ENCODE data around the gene FOXN3.

DNA sequence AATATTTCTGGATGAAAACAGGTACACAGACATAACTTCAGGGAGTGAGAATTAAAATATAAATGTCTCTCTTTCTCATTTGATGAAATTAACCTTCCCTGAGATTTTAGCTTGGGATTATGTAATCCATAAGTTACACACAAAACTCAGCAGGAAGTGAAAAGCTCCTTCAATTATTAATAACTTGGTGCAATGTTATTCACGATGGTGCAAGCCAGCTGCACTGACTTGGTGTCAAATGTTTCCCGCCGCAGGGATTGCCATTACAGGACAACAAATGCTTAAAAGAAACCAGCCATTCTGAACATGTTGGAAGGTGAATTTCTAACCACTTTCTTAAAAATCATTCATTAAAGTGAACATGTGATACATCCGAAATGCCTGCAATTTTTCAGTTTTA is 250.4 kb downstream of the FOXN3 start:
- TF ChIP-seq, protein P1, sequence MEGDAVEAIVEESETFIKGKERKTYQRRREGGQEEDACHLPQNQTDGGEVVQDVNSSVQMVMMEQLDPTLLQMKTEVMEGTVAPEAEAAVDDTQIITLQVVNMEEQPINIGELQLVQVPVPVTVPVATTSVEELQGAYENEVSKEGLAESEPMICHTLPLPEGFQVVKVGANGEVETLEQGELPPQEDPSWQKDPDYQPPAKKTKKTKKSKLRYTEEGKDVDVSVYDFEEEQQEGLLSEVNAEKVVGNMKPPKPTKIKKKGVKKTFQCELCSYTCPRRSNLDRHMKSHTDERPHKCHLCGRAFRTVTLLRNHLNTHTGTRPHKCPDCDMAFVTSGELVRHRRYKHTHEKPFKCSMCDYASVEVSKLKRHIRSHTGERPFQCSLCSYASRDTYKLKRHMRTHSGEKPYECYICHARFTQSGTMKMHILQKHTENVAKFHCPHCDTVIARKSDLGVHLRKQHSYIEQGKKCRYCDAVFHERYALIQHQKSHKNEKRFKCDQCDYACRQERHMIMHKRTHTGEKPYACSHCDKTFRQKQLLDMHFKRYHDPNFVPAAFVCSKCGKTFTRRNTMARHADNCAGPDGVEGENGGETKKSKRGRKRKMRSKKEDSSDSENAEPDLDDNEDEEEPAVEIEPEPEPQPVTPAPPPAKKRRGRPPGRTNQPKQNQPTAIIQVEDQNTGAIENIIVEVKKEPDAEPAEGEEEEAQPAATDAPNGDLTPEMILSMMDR (IDR thresholded peaks at IDR 0.05): no peak
- TF ChIP-seq POLR2A (IDR thresholded peaks at IDR 0.05): no peak
